SK-N-SH treated with all-trans-retinoic acid at 6 μM for 48 hours (cell line): ENCODE measurements around the gene ZWILCH.

Experiments used
- CSDC2 ChIP-seq: fragments of 250-450 bp; sonication (Bioruptor Pico); IDR thresholded peaks from 2 replicates; pipeline ENCODE4 v1.5.0; 2020; ENCODE audit warnings: mild to moderate bottlenecking, moderate library complexity
- PPARA ChIP-seq: fragments of 250-450 bp; sonication (Bioruptor Pico); IDR thresholded peaks from 2 replicates; pipeline ENCODE4 v1.5.0; 2020; ENCODE audit warnings: mild to moderate bottlenecking, borderline replicate concordance
- RARB ChIP-seq: fragments of 250-450 bp; sonication (Bioruptor Pico); IDR thresholded peaks from 2 replicates; pipeline ENCODE4 v1.8.0; 2021; ENCODE audit warnings: mild to moderate bottlenecking, moderate library complexity
- SNAI2 ChIP-seq: fragments of 250-450 bp; sonication (Bioruptor Pico); IDR thresholded peaks from 2 replicates; pipeline ENCODE4 v1.5.0; 2020; ENCODE audit warnings: mild to moderate bottlenecking, moderate library complexity
- TCF4 ChIP-seq: fragments of 250-450 bp; sonication (Bioruptor Pico); IDR thresholded peaks from 2 replicates; pipeline ENCODE4 v1.8.0; 2021; ENCODE audit warnings: mild to moderate bottlenecking, moderate library complexity, borderline replicate concordance
- ZFP3 ChIP-seq: fragments of 250-450 bp; sonication (Bioruptor Pico); IDR thresholded peaks from 2 replicates; pipeline ENCODE4 v1.5.0; 2020; ENCODE audit warnings: mild to moderate bottlenecking, moderate library complexity
- ZNF565 ChIP-seq: fragments of 450-650 bp; formaldehyde crosslinking; conservative IDR thresholded peaks from 2 replicates; pipeline ENCODE4 v1.5.0; 2020; ENCODE audit warnings: low read depth, mild to moderate bottlenecking, moderate library complexity
- TF ChIP-seq, protein P1 (sequence below): fragments of 250-450 bp; sonication (Bioruptor Pico); IDR thresholded peaks from 2 replicates; pipeline ENCODE4 v1.5.0; 2020; ENCODE audit warnings: mild to moderate bottlenecking, moderate library complexity
- TF ChIP-seq, protein P2 (sequence below): fragments of 250-450 bp; sonication (Bioruptor Pico); IDR thresholded peaks from 2 replicates; pipeline ENCODE4 v1.8.0; 2020; ENCODE audit warnings: mild to moderate bottlenecking, moderate library complexity, borderline replicate concordance

GRCh38 chr15:66505818-66506217 lies 692 bp downstream of the ZWILCH start:
- TF ChIP-seq, protein P1, sequence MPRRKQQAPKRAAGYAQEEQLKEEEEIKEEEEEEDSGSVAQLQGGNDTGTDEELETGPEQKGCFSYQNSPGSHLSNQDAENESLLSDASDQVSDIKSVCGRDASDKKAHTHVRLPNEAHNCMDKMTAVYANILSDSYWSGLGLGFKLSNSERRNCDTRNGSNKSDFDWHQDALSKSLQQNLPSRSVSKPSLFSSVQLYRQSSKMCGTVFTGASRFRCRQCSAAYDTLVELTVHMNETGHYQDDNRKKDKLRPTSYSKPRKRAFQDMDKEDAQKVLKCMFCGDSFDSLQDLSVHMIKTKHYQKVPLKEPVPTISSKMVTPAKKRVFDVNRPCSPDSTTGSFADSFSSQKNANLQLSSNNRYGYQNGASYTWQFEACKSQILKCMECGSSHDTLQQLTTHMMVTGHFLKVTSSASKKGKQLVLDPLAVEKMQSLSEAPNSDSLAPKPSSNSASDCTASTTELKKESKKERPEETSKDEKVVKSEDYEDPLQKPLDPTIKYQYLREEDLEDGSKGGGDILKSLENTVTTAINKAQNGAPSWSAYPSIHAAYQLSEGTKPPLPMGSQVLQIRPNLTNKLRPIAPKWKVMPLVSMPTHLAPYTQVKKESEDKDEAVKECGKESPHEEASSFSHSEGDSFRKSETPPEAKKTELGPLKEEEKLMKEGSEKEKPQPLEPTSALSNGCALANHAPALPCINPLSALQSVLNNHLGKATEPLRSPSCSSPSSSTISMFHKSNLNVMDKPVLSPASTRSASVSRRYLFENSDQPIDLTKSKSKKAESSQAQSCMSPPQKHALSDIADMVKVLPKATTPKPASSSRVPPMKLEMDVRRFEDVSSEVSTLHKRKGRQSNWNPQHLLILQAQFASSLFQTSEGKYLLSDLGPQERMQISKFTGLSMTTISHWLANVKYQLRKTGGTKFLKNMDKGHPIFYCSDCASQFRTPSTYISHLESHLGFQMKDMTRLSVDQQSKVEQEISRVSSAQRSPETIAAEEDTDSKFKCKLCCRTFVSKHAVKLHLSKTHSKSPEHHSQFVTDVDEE (CRISPR knock-in tag): no peak
- TF ChIP-seq, protein P2, sequence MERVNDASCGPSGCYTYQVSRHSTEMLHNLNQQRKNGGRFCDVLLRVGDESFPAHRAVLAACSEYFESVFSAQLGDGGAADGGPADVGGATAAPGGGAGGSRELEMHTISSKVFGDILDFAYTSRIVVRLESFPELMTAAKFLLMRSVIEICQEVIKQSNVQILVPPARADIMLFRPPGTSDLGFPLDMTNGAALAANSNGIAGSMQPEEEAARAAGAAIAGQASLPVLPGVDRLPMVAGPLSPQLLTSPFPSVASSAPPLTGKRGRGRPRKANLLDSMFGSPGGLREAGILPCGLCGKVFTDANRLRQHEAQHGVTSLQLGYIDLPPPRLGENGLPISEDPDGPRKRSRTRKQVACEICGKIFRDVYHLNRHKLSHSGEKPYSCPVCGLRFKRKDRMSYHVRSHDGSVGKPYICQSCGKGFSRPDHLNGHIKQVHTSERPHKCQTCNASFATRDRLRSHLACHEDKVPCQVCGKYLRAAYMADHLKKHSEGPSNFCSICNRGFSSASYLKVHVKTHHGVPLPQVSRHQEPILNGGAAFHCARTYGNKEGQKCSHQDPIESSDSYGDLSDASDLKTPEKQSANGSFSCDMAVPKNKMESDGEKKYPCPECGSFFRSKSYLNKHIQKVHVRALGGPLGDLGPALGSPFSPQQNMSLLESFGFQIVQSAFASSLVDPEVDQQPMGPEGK (CRISPR knock-in tag): no peak
- no peak for TF ChIP-seq RARB (CRISPR knock-in tag)
- no peak for TF ChIP-seq TCF4 (CRISPR knock-in tag)
- TF ChIP-seq CSDC2 (CRISPR knock-in tag): no peak
- TF ChIP-seq ZNF565 (CRISPR knock-in tag): no peak
- no peak for TF ChIP-seq ZFP3 (CRISPR knock-in tag)
- TF ChIP-seq SNAI2 (CRISPR knock-in tag): no peak
- TF ChIP-seq PPARA: no peak
